Dendritic cell treated with granulocyte-macrophage colony-stimulating factor and Interleukin-4, amounts not matched to agents 40 ng/mL and 50 ng/mL, for 4 days (primary cell): ENCODE measurements around the gene CSTA.

Experiments
- H3K27ac Mint-ChIP-seq: one replicate; pipeline ENCODE4 v1.8.0; 2022; ENCODE audit warnings: mild to moderate bottlenecking, mixed read lengths
- H3K27me3 Mint-ChIP-seq: one replicate; pipeline ENCODE4 v1.8.0; 2022; ENCODE audit warnings: mild to moderate bottlenecking, mixed read lengths
- H3K36me3 Mint-ChIP-seq: one replicate; pipeline ENCODE4 v1.8.0; 2022; ENCODE audit warnings: low read depth, mixed read lengths
- H3K4me1 Mint-ChIP-seq: one replicate; pipeline ENCODE4 v1.8.0; 2022; ENCODE audit warnings: low read depth, mixed read lengths
- H3K4me3 Mint-ChIP-seq: one replicate; pipeline ENCODE4 v1.8.0; 2022; ENCODE audit warnings: mild to moderate bottlenecking, moderate library complexity, mixed read lengths
- H3K9me3 Mint-ChIP-seq: one replicate; pipeline ENCODE4 v1.8.0; 2022; ENCODE audit warnings: mixed read lengths
- intact Hi-C: fragments of 100-400 bp; cut with micrococcal nuclease; formaldehyde crosslinking; loops from one replicate; pipeline ENCODE4 v1.15.0; 2022

CSTA gene

GRCh38 chr3:122307976-122308375 is 17.1 kb upstream of the CSTA start:
- Mint-ChIP-seq H3K9me3 (no peaks in the 10 kb centered on the region), H3K27ac (no peak overlapping the region), H3K36me3 (no peaks in the 10 kb centered on the region), H3K27me3 (no peaks in the 10 kb centered on the region), H3K4me1 (peaks cover 21% of the 10 kb centered on the region), H3K4me3 (no peak overlapping the region)
- intact Hi-C loops, result no loop called here

- intact Hi-C loops, result no loop called here
- Mint-ChIP-seq H3K4me3 (no peak overlapping the region), H3K27me3 (no peaks in the 10 kb centered on the region), H3K36me3 (no peaks in the 10 kb centered on the region), H3K27ac (no peak overlapping the region), H3K4me1 (peaks cover 32% of the 10 kb centered on the region), H3K9me3 (no peaks in the 10 kb centered on the region)
Observed at GRCh38 chr3:122310361-122310760, 14.7 kb upstream of the CSTA start.

GRCh38 chr3:122312826-122313225 is 12.2 kb upstream of the CSTA start:
- Mint-ChIP-seq H3K4me1 (peaks cover 26% of the 10 kb centered on the region), H3K9me3 (no peaks in the 10 kb centered on the region), H3K27ac (no peak overlapping the region), H3K27me3 (no peaks in the 10 kb centered on the region), H3K4me3 (no peak overlapping the region), H3K36me3 (no peaks in the 10 kb centered on the region)
- intact Hi-C loops, result no loop called here

- H3K36me3 Mint-ChIP-seq, result no peaks in the 10 kb centered on the region
- H3K4me1 Mint-ChIP-seq, result peaks cover 22% of the 10 kb centered on the region
- no peaks in the 10 kb centered on the region for H3K27me3 Mint-ChIP-seq
- intact Hi-C loops, result no loop called here
- no peak overlapping the region for H3K27ac Mint-ChIP-seq
- H3K9me3 Mint-ChIP-seq, result no peaks in the 10 kb centered on the region
- H3K4me3 Mint-ChIP-seq, result no peak overlapping the region
Observed at GRCh38 chr3:122313281-122313680, 11.8 kb upstream of the CSTA start.

GRCh38 chr3:122314228-122314876 is 10.7 kb upstream of the CSTA start:
- Mint-ChIP-seq H3K36me3 (no peaks in the 10 kb centered on the region), H3K4me1 (peaks cover 21% of the 10 kb centered on the region), H3K27me3 (no peaks in the 10 kb centered on the region), H3K9me3 (no peaks in the 10 kb centered on the region), H3K4me3 (no peak overlapping the region), H3K27ac (no peak overlapping the region)
- intact Hi-C loops, result no loop called here

GRCh38 chr3:122315619-122316018 is 9.4 kb upstream of the CSTA start:
- no peak overlapping the region for H3K27ac Mint-ChIP-seq
- peaks cover 21% of the 10 kb centered on the region for H3K4me1 Mint-ChIP-seq
- no peak overlapping the region for H3K4me3 Mint-ChIP-seq
- H3K9me3 Mint-ChIP-seq, result no peaks in the 10 kb centered on the region
- H3K27me3 Mint-ChIP-seq, result no peaks in the 10 kb centered on the region
- H3K36me3 Mint-ChIP-seq, result no peaks in the 10 kb centered on the region
- intact Hi-C loops, result no loop called here

GRCh38 chr3:122316368-122316767 is 8.7 kb upstream of the CSTA start:
- H3K27ac Mint-ChIP-seq, result no peak overlapping the region
- no peak overlapping the region for H3K4me3 Mint-ChIP-seq
- peaks cover 27% of the 10 kb centered on the region for H3K4me1 Mint-ChIP-seq
- no peaks in the 10 kb centered on the region for H3K36me3 Mint-ChIP-seq
- intact Hi-C loops, result no loop called here
- no peaks in the 10 kb centered on the region for H3K27me3 Mint-ChIP-seq
- H3K9me3 Mint-ChIP-seq, result no peaks in the 10 kb centered on the region

GRCh38 chr3:122318620-122319019 is 6.4 kb upstream of the CSTA start:
- Mint-ChIP-seq H3K27ac (no peak overlapping the region), H3K4me1 (peaks cover 26% of the 10 kb centered on the region), H3K27me3 (no peaks in the 10 kb centered on the region), H3K4me3 (no peak overlapping the region), H3K36me3 (no peaks in the 10 kb centered on the region), H3K9me3 (no peaks in the 10 kb centered on the region)
- intact Hi-C loops, result no loop called here

GRCh38 chr3:122322095-122323075 is 2.7 kb upstream of the CSTA start:
- H3K4me3 Mint-ChIP-seq, result no peak overlapping the region
- intact Hi-C loops, result no loop called here
- H3K27me3 Mint-ChIP-seq, result no peaks in the 10 kb centered on the region
- H3K36me3 Mint-ChIP-seq, result no peaks in the 10 kb centered on the region
- no peak overlapping the region for H3K27ac Mint-ChIP-seq
- H3K4me1 Mint-ChIP-seq, result peaks cover 34% of the 10 kb centered on the region
- no peaks in the 10 kb centered on the region for H3K9me3 Mint-ChIP-seq

- peaks cover 40% of the 10 kb centered on the region for H3K4me1 Mint-ChIP-seq
- H3K9me3 Mint-ChIP-seq, result no peaks in the 10 kb centered on the region
- peak overlapping the region; percentile 82 for H3K27ac Mint-ChIP-seq
- peak overlapping the region; percentile 65 for H3K4me3 Mint-ChIP-seq
- intact Hi-C loops, result no loop called here
- no peaks in the 10 kb centered on the region for H3K27me3 Mint-ChIP-seq
- peaks cover 6% of the 10 kb centered on the region for H3K36me3 Mint-ChIP-seq
Observed at GRCh38 chr3:122325769-122326168, 721 bp downstream of the CSTA start.

GRCh38 chr3:122331886-122332285 is 6.8 kb downstream of the CSTA start:
- no peak overlapping the region for H3K4me3 Mint-ChIP-seq

GRCh38 chr3:122332551-122332950 is 7.5 kb downstream of the CSTA start:
- Mint-ChIP-seq H3K9me3 (no peaks in the 10 kb centered on the region), H3K27me3 (no peaks in the 10 kb centered on the region), H3K4me1 (peaks cover 39% of the 10 kb centered on the region), H3K36me3 (peaks cover 23% of the 10 kb centered on the region), H3K4me3 (no peak overlapping the region), H3K27ac (no peak overlapping the region)
- intact Hi-C loops, result no loop called here

More at GRCh38 chr3:122331886-122332285, 6.8 kb downstream of the CSTA start:
- Mint-ChIP-seq H3K27ac (no peak overlapping the region), H3K9me3 (no peaks in the 10 kb centered on the region), H3K27me3 (no peaks in the 10 kb centered on the region), H3K4me1 (peaks cover 39% of the 10 kb centered on the region), H3K36me3 (peaks cover 23% of the 10 kb centered on the region)
- intact Hi-C loops, result no loop called here

GRCh38 chr3:122342803-122343202 is 17.8 kb downstream of the CSTA start:
- Mint-ChIP-seq H3K27ac (no peak overlapping the region), H3K4me1 (no peaks in the 10 kb centered on the region), H3K4me3 (no peak overlapping the region), H3K36me3 (peaks cover 32% of the 10 kb centered on the region), H3K27me3 (no peaks in the 10 kb centered on the region), H3K9me3 (no peaks in the 10 kb centered on the region)
- intact Hi-C loops, result no loop called here

- Mint-ChIP-seq H3K27me3 (no peaks in the 10 kb centered on the region), H3K9me3 (no peaks in the 10 kb centered on the region), H3K4me1 (no peaks in the 10 kb centered on the region), H3K4me3 (no peak overlapping the region), H3K36me3 (peaks cover 30% of the 10 kb centered on the region), H3K27ac (no peak overlapping the region)
- intact Hi-C loops, result no loop called here
Observed at GRCh38 chr3:122343654-122344053, 18.6 kb downstream of the CSTA start.
